ENCODE results near the gene NISCH. TPM values are rescaled to one million over a fixed set of nuclear protein-coding genes. Genes with fewer than 3 reads are reported as not detected.
A peak's percentile ranks its signal among the peaks of the same experiment; 100 is the strongest.

NISCH gene
- polyA plus RNA-seq, 1 experiment, result 71.0 TPM

- TF ChIP-seq, protein P1, sequence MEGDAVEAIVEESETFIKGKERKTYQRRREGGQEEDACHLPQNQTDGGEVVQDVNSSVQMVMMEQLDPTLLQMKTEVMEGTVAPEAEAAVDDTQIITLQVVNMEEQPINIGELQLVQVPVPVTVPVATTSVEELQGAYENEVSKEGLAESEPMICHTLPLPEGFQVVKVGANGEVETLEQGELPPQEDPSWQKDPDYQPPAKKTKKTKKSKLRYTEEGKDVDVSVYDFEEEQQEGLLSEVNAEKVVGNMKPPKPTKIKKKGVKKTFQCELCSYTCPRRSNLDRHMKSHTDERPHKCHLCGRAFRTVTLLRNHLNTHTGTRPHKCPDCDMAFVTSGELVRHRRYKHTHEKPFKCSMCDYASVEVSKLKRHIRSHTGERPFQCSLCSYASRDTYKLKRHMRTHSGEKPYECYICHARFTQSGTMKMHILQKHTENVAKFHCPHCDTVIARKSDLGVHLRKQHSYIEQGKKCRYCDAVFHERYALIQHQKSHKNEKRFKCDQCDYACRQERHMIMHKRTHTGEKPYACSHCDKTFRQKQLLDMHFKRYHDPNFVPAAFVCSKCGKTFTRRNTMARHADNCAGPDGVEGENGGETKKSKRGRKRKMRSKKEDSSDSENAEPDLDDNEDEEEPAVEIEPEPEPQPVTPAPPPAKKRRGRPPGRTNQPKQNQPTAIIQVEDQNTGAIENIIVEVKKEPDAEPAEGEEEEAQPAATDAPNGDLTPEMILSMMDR (IDR thresholded peaks at IDR 0.05; ENCODE audit: low read depth, low read length), result no peak
- ChIA-PET CTCF (interaction anchor here (2.4 kb wide), 1 partner anchor 9 kb away, joined by 11 read pairs; no protein-coding TSS in a partner anchor), POLR2A (no interaction called here)
- Histone ChIP-seq H3K27me3 (ENCODE audit: control insufficient read depth, insufficient read depth, low read length) (no peaks in the 10 kb centered on the region), H3K9me3 (ENCODE audit: control insufficient read depth, insufficient read depth, low read length) (no peaks in the 10 kb centered on the region; the same call in 1 of the 2 replicates), H3K4me3 (ENCODE audit: low read depth, low read length) (no peak overlapping the region), H3K27ac (ENCODE audit: low read depth, low read length) (no peak overlapping the region)
- DNase-seq (ENCODE audit: low read depth, low spot score), result no peak
Measured at GRCh38 chr3:52480768-52481715, 25.6 kb downstream of the NISCH start.

DNA sequence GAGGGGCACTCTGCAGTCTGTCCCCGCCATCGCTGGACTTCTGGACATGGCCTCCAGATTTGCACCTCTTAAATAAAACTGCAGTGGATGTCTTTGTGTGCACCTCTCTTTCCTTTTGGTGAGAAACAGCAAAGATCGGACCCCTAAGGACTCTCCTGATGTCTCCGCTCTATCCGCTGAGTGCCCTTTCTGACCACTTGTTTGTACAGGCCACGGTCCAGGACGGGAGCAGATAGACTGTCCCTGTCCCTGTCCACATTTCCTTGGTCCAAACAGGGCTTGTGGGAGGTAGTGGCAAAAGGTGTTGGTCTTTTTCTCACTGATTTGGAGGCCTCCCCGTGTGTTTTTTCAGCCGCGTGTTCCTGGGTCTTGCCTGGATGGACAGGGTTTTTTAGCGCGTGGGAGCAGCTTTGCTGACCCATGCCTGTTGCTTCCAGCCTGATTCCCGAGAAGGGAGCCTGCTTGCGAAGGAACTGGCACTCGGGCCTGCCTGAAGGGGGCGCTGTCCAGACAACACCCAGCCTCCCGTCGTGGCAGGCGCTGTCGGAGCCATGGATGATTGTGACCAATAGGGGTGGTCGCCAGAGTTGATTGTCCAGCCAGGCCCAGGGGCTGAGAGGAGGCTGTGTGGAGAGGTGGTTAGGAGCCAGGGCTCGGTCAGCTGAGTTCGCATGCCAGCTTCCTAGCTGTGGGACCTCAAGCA, 26.6 kb downstream of the NISCH start:
- H3K27ac ChIP-seq (ENCODE audit: low read depth, low read length), result no peak overlapping the region
- no peak for DNase-seq (ENCODE audit: low read depth, low spot score)
- ChIA-PET POLR2A (no interaction called here), CTCF (interaction anchor here (2.4 kb wide), 1 partner anchor 10 kb away, joined by 11 read pairs; no protein-coding TSS in a partner anchor)
- H3K27me3 ChIP-seq (ENCODE audit: control insufficient read depth, insufficient read depth, low read length), result no peaks in the 10 kb centered on the region
- H3K4me3 ChIP-seq (ENCODE audit: low read depth, low read length), result no peak overlapping the region
- TF ChIP-seq, protein P1 (IDR thresholded peaks at IDR 0.05; ENCODE audit: low read depth, low read length), result peak; percentile 45
- no peaks in the 10 kb centered on the region; the same call in 1 of the 2 replicates for H3K9me3 ChIP-seq (ENCODE audit: control insufficient read depth, insufficient read depth, low read length)

DNA sequence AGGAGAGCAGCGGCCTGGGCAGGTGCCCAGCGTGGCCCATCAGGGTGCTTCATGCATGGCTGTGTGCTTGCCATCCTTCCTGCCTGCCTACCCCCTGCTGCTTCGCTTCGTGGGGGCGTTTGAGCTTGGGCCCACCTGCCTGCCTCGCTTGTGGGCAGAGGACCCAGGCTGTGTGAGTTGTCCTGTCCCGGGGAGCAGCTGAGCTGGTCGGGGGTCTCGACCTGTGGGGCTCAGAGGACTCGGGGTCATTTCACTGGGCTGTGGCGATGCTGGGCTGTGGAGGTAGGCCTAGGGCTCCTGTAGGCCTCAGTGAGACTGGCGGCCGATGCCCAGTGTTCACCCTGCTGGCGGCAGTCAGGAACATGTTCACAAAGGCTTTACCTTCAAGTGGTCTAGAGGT, 27.7 kb downstream of the NISCH start:
- no peaks in the 10 kb centered on the region for H3K27me3 ChIP-seq (ENCODE audit: control insufficient read depth, insufficient read depth, low read length)
- POLR2A ChIA-PET, result no interaction called here
- no peak overlapping the region for H3K4me3 ChIP-seq (ENCODE audit: low read depth, low read length)
- TF ChIP-seq, protein P1 (IDR thresholded peaks at IDR 0.05; ENCODE audit: low read depth, low read length), result no peak
- peak overlapping the region; percentile 57 for H3K27ac ChIP-seq (ENCODE audit: low read depth, low read length)
- CTCF ChIA-PET, result interaction anchor here (2.4 kb wide), 1 partner anchor 11 kb away, joined by 11 read pairs; no protein-coding TSS in a partner anchor
- H3K9me3 ChIP-seq (ENCODE audit: control insufficient read depth, insufficient read depth, low read length), result no peaks in the 10 kb centered on the region; the same call in 1 of the 2 replicates
- no peak for DNase-seq (ENCODE audit: low read depth, low spot score)

GRCh38 chr3:52483577-52484381, 28.4 kb downstream of the NISCH start:
- no peaks in the 10 kb centered on the region; the same call in 1 of the 2 replicates for H3K9me3 ChIP-seq (ENCODE audit: control insufficient read depth, insufficient read depth, low read length)
- H3K27ac ChIP-seq (ENCODE audit: low read depth, low read length), result peak overlapping the region; percentile 57
- POLR2A ChIA-PET, result no interaction called here
- no peak overlapping the region for H3K4me3 ChIP-seq (ENCODE audit: low read depth, low read length)
- TF ChIP-seq, protein P1 (IDR thresholded peaks at IDR 0.05; ENCODE audit: low read depth, low read length), result no peak
- no peaks in the 10 kb centered on the region for H3K27me3 ChIP-seq (ENCODE audit: control insufficient read depth, insufficient read depth, low read length)
- CTCF ChIA-PET, result no interaction called here
- DNase-seq (ENCODE audit: low read depth, low spot score), result peak; percentile 41
